Central memory CD8-positive, alpha-beta T cell (primary cell): ENCODE measurements around the gene FNDC3B.

Source experiments
- ATAC-seq: fragments of 150-1000 bp; cut with Tn5 transposase; replicated peaks from 2 replicates; pipeline ENCODE4 v1.10.0; 2022; ENCODE audit warnings: mild to moderate bottlenecking, moderate FRiP score, moderate number of reproducible peaks; ENCODE audit not compliant: poor library complexity, severe bottlenecking; ENCODE audit errors: extremely low read depth
- DNase-seq, 2 donors: peaks; one replicate each; pipeline ENCODE4 v3.0.0; 2021; ENCODE audit warnings: low spot score in 2 of 2
- H3K27ac Mint-ChIP-seq: one replicate; pipeline ENCODE4 v1.8.0; 2022; ENCODE audit warnings: low read depth, mild to moderate bottlenecking, moderate library complexity, mixed read lengths
- H3K27me3 Mint-ChIP-seq: one replicate; pipeline ENCODE4 v1.8.0; 2022; ENCODE audit warnings: mixed read lengths
- H3K36me3 Mint-ChIP-seq: one replicate; pipeline ENCODE4 v1.8.0; 2022; ENCODE audit warnings: mild to moderate bottlenecking, moderate library complexity, mixed read lengths; ENCODE audit not compliant: insufficient read depth
- H3K4me1 Mint-ChIP-seq: one replicate; pipeline ENCODE4 v1.8.0; 2022; ENCODE audit warnings: mixed read lengths
- H3K4me3 Mint-ChIP-seq: one replicate; pipeline ENCODE4 v1.8.0; 2022; ENCODE audit warnings: mild to moderate bottlenecking, moderate library complexity, mixed read lengths
- H3K9me3 Mint-ChIP-seq: one replicate; pipeline ENCODE4 v1.8.0; 2022; ENCODE audit warnings: mixed read lengths

FNDC3B gene

DNA sequence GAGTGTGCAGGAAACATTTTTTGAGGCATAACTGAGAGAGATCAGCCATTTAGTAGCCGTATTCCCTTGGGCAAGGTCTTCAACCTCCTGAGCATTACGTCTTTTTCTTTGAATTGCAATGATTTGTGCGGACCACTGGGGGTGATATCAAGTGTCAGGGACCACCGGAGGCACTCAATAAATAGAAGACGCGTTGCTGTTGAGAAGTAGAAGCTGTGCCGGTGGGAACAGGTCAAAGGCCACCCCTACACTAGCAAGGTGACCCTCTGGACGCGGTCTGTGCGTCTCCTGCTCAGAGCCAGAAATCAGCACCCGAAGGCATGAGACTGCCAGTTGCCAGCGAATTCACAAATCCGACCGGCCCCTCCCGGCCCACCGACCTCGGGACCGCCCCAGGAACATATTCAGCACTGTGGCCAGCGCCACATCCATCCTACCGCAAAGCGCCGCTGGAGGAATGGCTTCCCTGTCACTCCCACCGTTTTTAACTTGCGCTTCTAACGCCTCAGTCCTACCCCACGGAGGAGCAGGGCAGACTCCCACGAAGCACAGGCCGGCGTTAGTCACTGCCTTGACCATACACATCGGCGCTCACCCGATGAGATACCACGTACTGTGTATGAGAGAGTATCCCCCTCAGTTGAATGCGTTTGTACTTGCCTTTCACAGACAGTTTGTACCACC is 410.2 kb downstream of the FNDC3B start:
- H3K9me3 Mint-ChIP-seq, result no peaks in the 10 kb centered on the region
- H3K4me3 Mint-ChIP-seq, result no peak overlapping the region
- ATAC-seq (no peak), DNase-seq (no peak)
- H3K27ac Mint-ChIP-seq, result no peak overlapping the region
- H3K27me3 Mint-ChIP-seq, result peaks cover 74% of the 10 kb centered on the region
- H3K36me3 Mint-ChIP-seq, result peaks cover 2% of the 10 kb centered on the region
- H3K4me1 Mint-ChIP-seq, result peaks cover 34% of the 10 kb centered on the region
